AG04450 (cell line): ENCODE results near the gene ABTB2. TPM values are rescaled to one million over a fixed set of nuclear protein-coding genes. Genes with fewer than 3 reads are reported as not detected.

Source experiments
- CTCF ChIA-PET: fragments of 300-600, 350-600 bp; formaldehyde crosslinking; extraction: SDS; loops from one replicate; lab custom pipeline; 2022; ENCODE audit warnings: antibody characterized with exemption, inconsistent platforms; lab: Charles Lee
- POLR2A ChIA-PET: fragments of 350-600 bp; formaldehyde crosslinking; extraction: SDS; loops from one replicate; lab custom pipeline; 2021; ENCODE audit warnings: antibody characterized with exemption, inconsistent platforms; lab: Yijun Ruan, JAX
- DNase-seq: peaks from one replicate; pipeline ENCODE4 v3.0.0-alpha.2; 2011; ENCODE audit warnings: low read depth, low spot score
- H3K27ac ChIP-seq: one replicate; pipeline ENCODE4 v1.5.1; 2012; ENCODE audit warnings: low read depth, low read length, control low read depth
- H3K27me3 ChIP-seq: one replicate; pipeline ENCODE4 v1.6.0; 2012; ENCODE audit warnings: low read length; ENCODE audit not compliant: control insufficient read depth, insufficient read depth
- H3K4me3 ChIP-seq: 2 replicates; pipeline ENCODE4 v1.5.1; 2011; ENCODE audit warnings: mild to moderate bottlenecking, low read depth, low read length, control low read depth
- H3K9me3 ChIP-seq: 2 replicates; pipeline ENCODE4 v1.5.1; 2012; ENCODE audit warnings: low read length; ENCODE audit not compliant: control insufficient read depth, insufficient read depth
- polyA plus RNA-seq: library from polyadenylated mRNA; depleted of rRNA; stranded (reverse); fragments of >200 nt; gene quantifications from 2 replicates; pipeline ENCODE4 v1.2.3, GENCODE V29; 2011
- TF ChIP-seq, protein P1 (sequence below): IDR thresholded peaks from 2 replicates; pipeline ENCODE4 v1.5.1; 2011; ENCODE audit warnings: low read depth, low read length, control low read depth, inconsistent platforms

Gene ABTB2
- polyA plus RNA-seq, 1 experiment: 0.43 TPM

DNA sequence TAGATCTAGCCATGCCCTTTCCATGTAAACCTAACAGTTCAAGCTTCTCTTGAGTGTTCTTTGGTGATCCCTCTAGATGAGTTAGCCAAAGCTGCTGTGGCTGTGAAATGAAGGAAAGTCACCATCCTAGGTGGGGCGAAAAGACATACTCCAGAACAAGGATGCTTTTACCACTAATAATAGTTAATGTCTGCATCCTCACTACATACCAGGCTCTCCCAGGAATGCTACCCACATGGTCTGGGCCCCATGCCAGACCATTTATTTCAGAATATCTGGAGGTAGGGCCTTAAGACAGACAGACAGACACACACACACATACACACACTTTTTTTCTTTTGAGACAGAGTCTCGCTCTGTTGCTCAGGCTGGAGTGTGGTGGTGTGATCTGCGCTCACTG, 14.7 kb downstream of the ABTB2 start:
- Histone ChIP-seq H3K4me3 (no peak overlapping the region), H3K27me3 (peaks cover 12% of the 10 kb centered on the region), H3K27ac (no peak overlapping the region), H3K9me3 (no peaks in the 10 kb centered on the region)
- ChIA-PET CTCF (interaction anchor here (1.2 kb wide), 1 partner anchor 169 kb away, joined by 6 read pairs; no protein-coding TSS in a partner anchor), POLR2A (no interaction called here)
- no peak for DNase-seq
- TF ChIP-seq, protein P1, sequence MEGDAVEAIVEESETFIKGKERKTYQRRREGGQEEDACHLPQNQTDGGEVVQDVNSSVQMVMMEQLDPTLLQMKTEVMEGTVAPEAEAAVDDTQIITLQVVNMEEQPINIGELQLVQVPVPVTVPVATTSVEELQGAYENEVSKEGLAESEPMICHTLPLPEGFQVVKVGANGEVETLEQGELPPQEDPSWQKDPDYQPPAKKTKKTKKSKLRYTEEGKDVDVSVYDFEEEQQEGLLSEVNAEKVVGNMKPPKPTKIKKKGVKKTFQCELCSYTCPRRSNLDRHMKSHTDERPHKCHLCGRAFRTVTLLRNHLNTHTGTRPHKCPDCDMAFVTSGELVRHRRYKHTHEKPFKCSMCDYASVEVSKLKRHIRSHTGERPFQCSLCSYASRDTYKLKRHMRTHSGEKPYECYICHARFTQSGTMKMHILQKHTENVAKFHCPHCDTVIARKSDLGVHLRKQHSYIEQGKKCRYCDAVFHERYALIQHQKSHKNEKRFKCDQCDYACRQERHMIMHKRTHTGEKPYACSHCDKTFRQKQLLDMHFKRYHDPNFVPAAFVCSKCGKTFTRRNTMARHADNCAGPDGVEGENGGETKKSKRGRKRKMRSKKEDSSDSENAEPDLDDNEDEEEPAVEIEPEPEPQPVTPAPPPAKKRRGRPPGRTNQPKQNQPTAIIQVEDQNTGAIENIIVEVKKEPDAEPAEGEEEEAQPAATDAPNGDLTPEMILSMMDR: no peak

DNA sequence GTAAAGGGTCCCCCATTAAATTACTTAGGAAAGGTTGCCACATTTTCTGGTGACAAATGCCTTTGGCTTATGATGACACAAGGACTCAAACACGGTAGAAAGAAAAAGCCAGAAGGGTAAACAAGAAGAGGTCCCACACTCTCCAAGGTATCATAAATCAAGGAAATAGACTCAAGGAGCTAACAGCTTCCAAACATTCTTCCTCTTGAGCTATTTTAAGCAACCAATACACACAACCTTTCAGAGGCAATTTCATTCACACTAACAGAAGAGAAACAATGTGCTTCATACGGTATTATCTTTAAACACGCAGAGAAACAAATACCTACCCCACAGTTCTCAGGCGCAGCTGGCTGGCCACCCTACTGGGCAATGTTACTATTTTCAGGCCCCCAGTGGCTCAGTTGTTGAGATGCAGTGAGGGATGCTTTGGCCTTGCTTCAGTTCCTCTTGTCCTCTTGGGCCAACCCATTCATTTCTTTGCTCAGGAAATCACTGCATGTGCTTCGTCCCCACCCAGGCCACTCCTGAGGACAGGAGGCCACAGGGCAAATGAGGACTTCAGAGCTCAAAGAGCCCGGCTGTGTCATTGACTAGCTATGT, 15.8 kb downstream of the ABTB2 start:
- no peak overlapping the region for H3K27ac ChIP-seq
- no peak overlapping the region for H3K4me3 ChIP-seq
- ChIA-PET CTCF (interaction anchor here (0.6 to 1.2 kb wide), 2 partner anchors 19 to 168 kb away, joined by 3 to 6 read pairs; no protein-coding TSS in a partner anchor), POLR2A (no interaction called here)
- H3K27me3 ChIP-seq: peaks cover 10% of the 10 kb centered on the region
- TF ChIP-seq, protein P1: no peak
- DNase-seq: no peak
- no peaks in the 10 kb centered on the region for H3K9me3 ChIP-seq

DNA sequence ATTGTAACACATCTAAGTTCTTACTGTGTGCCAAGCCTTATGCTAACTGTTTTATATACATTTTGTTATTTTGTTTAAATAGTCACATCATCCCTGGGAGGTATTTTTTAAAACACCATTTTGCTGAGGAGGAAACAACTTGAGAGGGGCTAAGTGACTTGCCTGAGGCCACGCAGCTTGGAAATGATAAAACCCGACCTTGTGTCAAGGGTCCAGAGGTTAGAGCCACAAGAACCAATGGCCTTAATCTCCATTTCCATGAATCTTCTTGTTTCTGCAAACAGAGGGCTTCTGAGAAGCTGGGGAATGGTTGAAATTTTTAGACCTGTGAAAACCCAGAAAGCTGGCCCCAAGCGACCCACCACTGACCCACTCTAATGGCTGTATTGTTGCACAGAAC, 16.7 kb downstream of the ABTB2 start:
- no peak overlapping the region for H3K4me3 ChIP-seq
- ChIA-PET CTCF (interaction anchor here (1.9 kb wide), 1 partner anchor 167 kb away, joined by 10 read pairs; no protein-coding TSS in a partner anchor), POLR2A (no interaction called here)
- DNase-seq: no peak
- no peak overlapping the region for H3K27ac ChIP-seq
- H3K27me3 ChIP-seq: peaks cover 15% of the 10 kb centered on the region
- TF ChIP-seq, protein P1: no peak
- H3K9me3 ChIP-seq: no peaks in the 10 kb centered on the region

GRCh38 chr11:34340653-34341052, 17.2 kb downstream of the ABTB2 start:
- ChIA-PET POLR2A (no interaction called here), CTCF (interaction anchor here (1.9 kb wide), 1 partner anchor 166 kb away, joined by 10 read pairs; no protein-coding TSS in a partner anchor)
- no peak overlapping the region for H3K4me3 ChIP-seq

More at GRCh38 chr11:34340653-34341052, 17.2 kb downstream of the ABTB2 start:
- Histone ChIP-seq H3K27me3 (peaks cover 17% of the 10 kb centered on the region), H3K27ac (no peak overlapping the region), H3K9me3 (no peaks in the 10 kb centered on the region)
- no peak for DNase-seq
- TF ChIP-seq, protein P1: no peak
